Activated CD8-positive, alpha-beta memory T cell treated with anti-CD3 and anti-CD28 coated beads, Interleukin-2, amount 10 ng/mL, durations not matched to agents 7 days and 5 days (primary cell): ENCODE results near the gene QRICH2. TPM values are rescaled to one million over a fixed set of nuclear protein-coding genes. Genes with fewer than 3 reads are reported as not detected.

Experiments used
- ATAC-seq: fragments of 150-1000 bp; cut with Tn5 transposase; one replicate; pipeline ENCODE4 v1.10.0; 2021; ENCODE audit warnings: moderate library complexity
- CTCF ChIA-PET: fragments of 350-600 bp; sonication (Branson Sonifier 250); formaldehyde crosslinking; loops from one replicate; lab custom pipeline; 2021; ENCODE audit warnings: antibody characterized with exemption; lab: Charles Lee
- DNase-seq: peaks from one replicate; pipeline ENCODE4 v3.0.0-alpha.2; 2020
- H3K27ac Mint-ChIP-seq: one replicate; pipeline ENCODE4 v1.8.0; 2021; ENCODE audit warnings: mild to moderate bottlenecking, mixed read lengths
- H3K27me3 Mint-ChIP-seq: one replicate; pipeline ENCODE4 v1.8.0; 2021; ENCODE audit warnings: mixed read lengths
- H3K36me3 Mint-ChIP-seq: one replicate; pipeline ENCODE4 v1.8.0; 2021; ENCODE audit warnings: mild to moderate bottlenecking, mixed read lengths
- H3K4me1 Mint-ChIP-seq: one replicate; pipeline ENCODE4 v1.8.0; 2021; ENCODE audit warnings: mixed read lengths
- H3K4me3 Mint-ChIP-seq: one replicate; pipeline ENCODE4 v1.8.0; 2021; ENCODE audit warnings: mild to moderate bottlenecking, moderate library complexity, mixed read lengths
- H3K9me3 Mint-ChIP-seq: one replicate; pipeline ENCODE4 v1.8.0; 2022; ENCODE audit warnings: low read depth, mixed read lengths
- total RNA-seq, 2 experiments: library from RNA; stranded (reverse); gene quantifications; one replicate each; pipeline ENCODE4 v1.2.3, GENCODE V29; 2021

QRICH2 gene
- total RNA-seq, 2 experiments from 2014 or later: 3.8 to 5.8 TPM

DNA sequence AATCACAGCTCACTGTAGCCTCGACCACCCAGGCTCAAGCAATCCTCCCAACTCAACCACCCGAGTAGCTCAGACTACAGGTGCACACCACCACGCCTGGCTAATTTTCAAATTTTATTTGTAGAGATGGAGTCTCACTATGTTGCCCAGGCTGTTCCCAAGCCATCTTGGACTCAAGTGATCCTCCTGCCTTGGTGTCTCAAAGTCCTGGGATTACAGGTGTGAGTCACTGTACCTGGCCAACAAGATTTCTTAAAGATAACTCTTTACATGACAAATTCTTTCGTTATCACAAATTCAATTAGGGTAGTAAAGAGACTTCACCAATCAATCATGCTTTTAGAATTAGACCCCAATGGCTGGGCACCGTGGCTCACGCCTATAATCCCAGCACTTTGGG lies 33.2 kb upstream of the QRICH2 start:
- peaks cover 11% of the 10 kb centered on the region for H3K36me3 Mint-ChIP-seq
- H3K9me3 Mint-ChIP-seq: no peaks in the 10 kb centered on the region
- CTCF ChIA-PET: interaction anchor here (0.9 kb wide), 2 partner anchors 43 to 329 kb away, joined by 4 read pairs; partner anchors contain the start of gene SPHK1
- no peak for ATAC-seq
- H3K27me3 Mint-ChIP-seq: no peaks in the 10 kb centered on the region
- H3K4me3 Mint-ChIP-seq: no peak overlapping the region
- H3K27ac Mint-ChIP-seq: no peak overlapping the region
- no peak for DNase-seq
- peaks cover 6% of the 10 kb centered on the region for H3K4me1 Mint-ChIP-seq

- CTCF ChIA-PET: interaction anchor here (1.0 to 1.3 kb wide), 2 partner anchors 34 to 71 kb away, joined by 3 to 4 read pairs; no protein-coding TSS in a partner anchor
- H3K27ac Mint-ChIP-seq: no peak overlapping the region
- H3K27me3 Mint-ChIP-seq: no peaks in the 10 kb centered on the region
- H3K9me3 Mint-ChIP-seq: no peaks in the 10 kb centered on the region
- H3K4me1 Mint-ChIP-seq: peaks cover 6% of the 10 kb centered on the region
- ATAC-seq: no peak
- no peak overlapping the region for H3K4me3 Mint-ChIP-seq
- peaks cover 11% of the 10 kb centered on the region for H3K36me3 Mint-ChIP-seq
- DNase-seq: no peak
Measured at GRCh38 chr17:76337413-76337777, 29.3 kb upstream of the QRICH2 start.

DNA sequence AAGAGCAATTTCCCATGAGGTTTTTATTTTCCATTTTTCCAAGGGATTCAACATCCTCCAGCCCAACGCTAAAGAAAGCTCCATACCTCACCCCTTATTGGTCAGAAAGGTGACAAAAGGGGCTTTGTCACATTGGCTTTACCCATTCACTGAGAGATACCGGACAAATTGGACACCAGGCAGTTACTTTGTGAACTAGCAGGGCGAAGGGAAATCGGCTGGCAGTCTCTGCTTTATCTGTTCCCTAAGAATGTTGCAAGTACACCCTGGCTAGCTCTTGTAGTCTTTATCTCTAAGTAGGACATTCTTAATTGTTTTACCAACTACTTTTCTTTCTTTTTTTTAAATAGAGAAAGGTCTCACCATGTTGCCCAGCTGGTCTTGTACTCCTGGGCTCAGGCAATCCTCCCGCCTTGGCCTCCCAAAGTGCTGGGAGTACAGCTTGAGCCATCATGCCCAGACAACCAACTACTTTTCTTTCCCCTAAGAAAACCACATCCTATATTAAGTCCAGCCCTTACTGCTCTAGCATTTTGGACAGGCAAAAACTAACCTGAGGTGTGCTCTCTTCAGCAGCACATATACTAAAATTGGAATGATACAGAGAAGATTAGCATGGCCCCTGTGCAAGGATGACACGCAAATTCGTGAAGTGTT lies 28.8 kb upstream of the QRICH2 start:
- ATAC-seq: no peak
- H3K4me1 Mint-ChIP-seq: peaks cover 6% of the 10 kb centered on the region
- no peak overlapping the region for H3K27ac Mint-ChIP-seq
- H3K27me3 Mint-ChIP-seq: no peaks in the 10 kb centered on the region
- DNase-seq: no peak
- peaks cover 7% of the 10 kb centered on the region for H3K36me3 Mint-ChIP-seq
- no peak overlapping the region for H3K4me3 Mint-ChIP-seq
- no peaks in the 10 kb centered on the region for H3K9me3 Mint-ChIP-seq
- CTCF ChIA-PET: interaction anchor here (1.0 kb wide), 1 partner anchor 33 kb away, joined by 3 read pairs; no protein-coding TSS in a partner anchor

DNA sequence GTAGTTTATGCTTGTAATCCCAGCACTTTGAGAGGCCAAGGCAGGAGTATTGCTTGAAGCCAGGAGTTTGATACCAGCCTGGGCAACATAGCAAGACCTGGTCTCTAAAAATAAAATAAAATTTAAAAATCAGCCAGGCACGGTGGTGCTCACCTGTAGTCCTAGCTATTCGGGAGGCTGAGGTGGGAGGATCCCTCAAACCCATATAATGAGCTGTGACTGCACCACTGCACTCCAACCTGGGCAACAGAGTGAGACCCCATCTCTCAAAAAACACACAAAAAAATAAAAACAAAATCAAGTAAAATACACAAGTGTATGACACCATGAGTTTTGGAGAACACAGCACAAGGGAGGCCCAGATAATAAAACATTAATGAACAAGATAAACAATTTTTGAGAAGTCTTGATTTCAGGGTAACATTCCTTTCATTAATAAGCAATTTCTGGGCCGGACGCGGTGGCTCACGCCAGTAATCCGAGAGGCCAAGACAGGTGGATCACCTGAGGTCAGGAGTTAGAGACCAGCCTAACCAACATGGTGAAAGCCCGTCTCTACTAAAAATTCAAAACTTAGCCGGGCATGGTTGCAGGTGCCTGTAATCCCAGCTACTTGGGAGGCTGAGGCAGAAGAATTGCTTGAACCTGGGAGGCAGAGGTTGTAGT lies 27.8 kb upstream of the QRICH2 start:
- Mint-ChIP-seq H3K4me1 (peaks cover 6% of the 10 kb centered on the region), H3K36me3 (peaks cover 3% of the 10 kb centered on the region), H3K27ac (no peak overlapping the region), H3K27me3 (no peaks in the 10 kb centered on the region), H3K4me3 (no peak overlapping the region), H3K9me3 (no peaks in the 10 kb centered on the region)
- CTCF ChIA-PET: interaction anchor here (1.4 kb wide), 1 partner anchor 62 kb away, joined by 4 read pairs; no protein-coding TSS in a partner anchor
- ATAC-seq (no peak), DNase-seq (no peak)

DNA sequence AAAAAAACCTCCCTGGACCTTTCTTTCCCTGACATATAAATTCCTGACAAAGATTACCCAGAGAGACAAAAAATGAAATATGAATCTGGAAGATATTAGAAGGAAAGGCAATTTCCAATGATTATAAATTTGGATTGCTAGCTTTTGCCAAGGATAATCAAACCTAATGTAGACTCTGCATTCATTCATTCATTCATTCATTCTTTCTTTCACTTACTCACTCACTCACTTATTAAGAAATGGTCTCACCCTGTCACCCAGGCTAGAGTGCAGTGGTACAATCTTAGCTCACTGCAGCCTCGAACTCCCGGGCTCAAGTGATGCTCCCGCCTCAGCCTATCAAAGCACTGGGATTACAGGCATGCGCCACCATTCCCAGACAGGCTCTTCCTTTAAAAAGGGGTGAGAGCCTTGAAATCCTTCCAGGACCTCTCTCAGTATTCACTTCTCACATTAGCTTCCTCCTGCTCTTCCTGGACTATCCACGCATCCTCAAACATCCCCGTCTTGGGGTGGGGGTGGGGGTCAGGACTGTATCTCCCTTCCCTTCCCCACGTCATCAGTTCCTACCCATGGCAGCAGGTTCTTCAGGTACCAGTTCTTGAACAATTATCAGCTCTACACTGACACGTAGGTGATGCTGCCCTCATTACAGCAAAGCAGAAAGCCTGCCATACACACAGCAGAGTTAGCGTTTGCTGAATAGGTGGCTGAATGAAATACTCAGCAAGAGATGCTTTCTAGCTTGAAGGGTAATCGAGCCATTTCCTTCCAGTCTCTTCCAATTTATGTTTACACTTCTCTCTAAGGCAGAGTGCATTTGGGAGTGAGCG lies 25.8 kb upstream of the QRICH2 start:
- Mint-ChIP-seq H3K27ac (no peak overlapping the region), H3K9me3 (no peaks in the 10 kb centered on the region)
- CTCF ChIA-PET: interaction anchor here (1.0 kb wide), 1 partner anchor 51 kb away, joined by 4 read pairs; no protein-coding TSS in a partner anchor

GRCh38 chr17:76331083-76331482 lies 23.0 kb upstream of the QRICH2 start:
- CTCF ChIA-PET: interaction anchor here (1.5 to 2.4 kb wide), 4 partner anchors 22 to 426 kb away, joined by 3 to 10 read pairs (median 6); partner anchors contain the start of gene PRPSAP1
- no peak overlapping the region for H3K27ac Mint-ChIP-seq
- peaks cover 16% of the 10 kb centered on the region for H3K36me3 Mint-ChIP-seq
- DNase-seq (no peak), ATAC-seq (no peak)
- no peaks in the 10 kb centered on the region for H3K4me1 Mint-ChIP-seq
- no peak overlapping the region for H3K4me3 Mint-ChIP-seq
- H3K9me3 Mint-ChIP-seq: no peaks in the 10 kb centered on the region
- H3K27me3 Mint-ChIP-seq: no peaks in the 10 kb centered on the region

More for the DNA sequence above, 25.8 kb upstream of the QRICH2 start:
- H3K4me3 Mint-ChIP-seq: no peak overlapping the region
- no peaks in the 10 kb centered on the region for H3K27me3 Mint-ChIP-seq
- no peak for DNase-seq
- no peak for ATAC-seq
- H3K4me1 Mint-ChIP-seq: peaks cover 6% of the 10 kb centered on the region
- peaks cover 5% of the 10 kb centered on the region for H3K36me3 Mint-ChIP-seq

GRCh38 chr17:76329664-76330063 lies 21.6 kb upstream of the QRICH2 start:
- Mint-ChIP-seq H3K27me3 (no peaks in the 10 kb centered on the region), H3K9me3 (no peaks in the 10 kb centered on the region), H3K27ac (no peak overlapping the region), H3K36me3 (peaks cover 16% of the 10 kb centered on the region), H3K4me1 (no peaks in the 10 kb centered on the region), H3K4me3 (no peak overlapping the region)
- no peak for ATAC-seq
- CTCF ChIA-PET: interaction anchor here (1.5 to 2.4 kb wide), 2 partner anchors 68 to 424 kb away, joined by 3 to 7 read pairs; no protein-coding TSS in a partner anchor
- DNase-seq: no peak

- Mint-ChIP-seq H3K36me3 (peaks cover 22% of the 10 kb centered on the region), H3K4me3 (no peak overlapping the region), H3K9me3 (no peaks in the 10 kb centered on the region), H3K27ac (no peak overlapping the region), H3K4me1 (no peaks in the 10 kb centered on the region), H3K27me3 (no peaks in the 10 kb centered on the region)
- DNase-seq (no peak), ATAC-seq (no peak)
- CTCF ChIA-PET: interaction anchor here (0.8 to 2.3 kb wide), 2 partner anchors 48 to 70 kb away, joined by 3 to 7 read pairs; no protein-coding TSS in a partner anchor
Measured at GRCh38 chr17:76327696-76328095, 19.6 kb upstream of the QRICH2 start.

GRCh38 chr17:76326306-76326705 lies 18.2 kb upstream of the QRICH2 start:
- no peak for ATAC-seq
- no peak for DNase-seq
- H3K4me3 Mint-ChIP-seq: no peak overlapping the region
- no peaks in the 10 kb centered on the region for H3K4me1 Mint-ChIP-seq
- CTCF ChIA-PET: interaction anchor here (1.1 kb wide), 1 partner anchor 312 kb away, joined by 5 read pairs; no protein-coding TSS in a partner anchor
- no peak overlapping the region for H3K27ac Mint-ChIP-seq
- no peaks in the 10 kb centered on the region for H3K9me3 Mint-ChIP-seq
- H3K36me3 Mint-ChIP-seq: peaks cover 26% of the 10 kb centered on the region
- no peaks in the 10 kb centered on the region for H3K27me3 Mint-ChIP-seq

DNA sequence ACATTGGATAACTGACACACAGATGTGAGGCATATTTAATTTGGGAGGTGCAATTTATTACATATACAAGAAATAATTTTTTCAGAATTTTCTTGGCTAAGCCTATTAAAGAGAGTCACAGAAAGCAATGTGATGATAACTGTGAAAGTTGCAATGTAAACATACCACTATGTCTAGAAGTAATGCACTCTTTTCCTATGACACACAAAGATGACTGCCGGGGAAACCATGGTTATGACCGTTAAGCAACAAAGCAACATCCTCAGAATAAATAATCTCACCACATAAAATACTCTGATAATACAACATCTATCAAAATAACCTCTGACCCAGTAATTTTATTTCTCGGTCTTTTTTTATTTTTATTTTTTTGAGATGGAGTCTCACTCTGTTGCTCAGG lies 10.5 kb upstream of the QRICH2 start:
- H3K4me3 Mint-ChIP-seq: no peak overlapping the region
- peaks cover 26% of the 10 kb centered on the region for H3K36me3 Mint-ChIP-seq
- H3K9me3 Mint-ChIP-seq: no peaks in the 10 kb centered on the region
- DNase-seq (no peak), ATAC-seq (no peak)
- H3K4me1 Mint-ChIP-seq: peaks cover 3% of the 10 kb centered on the region
- H3K27me3 Mint-ChIP-seq: no peaks in the 10 kb centered on the region
- CTCF ChIA-PET: no interaction called here
- no peak overlapping the region for H3K27ac Mint-ChIP-seq

DNA sequence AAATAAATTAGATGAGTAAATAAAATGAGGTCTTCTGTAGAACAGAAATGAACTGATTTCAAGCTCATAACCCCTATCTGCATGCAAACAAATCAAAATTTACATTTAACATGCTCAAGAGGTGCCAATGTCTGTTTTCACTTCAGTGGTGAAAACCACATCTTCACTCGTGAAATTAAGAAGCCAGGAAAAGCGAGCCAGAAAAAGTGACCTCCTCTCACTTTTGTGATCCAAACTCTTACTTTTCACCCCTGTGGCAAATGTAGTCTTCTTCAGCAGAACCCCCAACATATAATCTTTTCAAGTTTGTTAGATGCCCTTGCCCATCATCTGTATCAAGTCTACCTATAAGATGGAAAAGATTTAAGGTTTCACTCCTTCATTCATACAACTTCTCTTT lies 9.5 kb upstream of the QRICH2 start:
- Mint-ChIP-seq H3K4me1 (peaks cover 3% of the 10 kb centered on the region), H3K27ac (no peak overlapping the region), H3K36me3 (peaks cover 27% of the 10 kb centered on the region), H3K27me3 (no peaks in the 10 kb centered on the region), H3K9me3 (no peaks in the 10 kb centered on the region), H3K4me3 (no peak overlapping the region)
- ATAC-seq: no peak
- DNase-seq: no peak
- CTCF ChIA-PET: interaction anchor here (1.2 to 3.1 kb wide), 2 partner anchors 12 to 80 kb away, joined by 4 to 12 read pairs; no protein-coding TSS in a partner anchor

GRCh38 chr17:76314392-76315227 lies 6.5 kb upstream of the QRICH2 start:
- no peaks in the 10 kb centered on the region for H3K27me3 Mint-ChIP-seq
- no peak overlapping the region for H3K4me3 Mint-ChIP-seq
- peaks cover 3% of the 10 kb centered on the region for H3K4me1 Mint-ChIP-seq
- CTCF ChIA-PET: interaction anchor here (0.9 to 3.1 kb wide), 3 partner anchors 8 to 83 kb away, joined by 3 to 12 read pairs (median 4); no protein-coding TSS in a partner anchor
- DNase-seq: no peak
- no peaks in the 10 kb centered on the region for H3K9me3 Mint-ChIP-seq
- H3K27ac Mint-ChIP-seq: peak overlapping the region; percentile 16
- H3K36me3 Mint-ChIP-seq: peaks cover 24% of the 10 kb centered on the region
- ATAC-seq: no peak
